Right atrium auricular region (tissue), 2 donors: ENCODE results near the gene CLDN3. TPM values are rescaled to one million over a fixed set of nuclear protein-coding genes. Genes with fewer than 3 reads are reported as not detected.

Source experiments
- DNase-seq: peaks from one replicate; pipeline ENCODE4 v3.0.0-alpha.2; 2019; ENCODE audit warnings: low spot score
- H3K27ac ChIP-seq, 2 donors: fragments of 200-600 bp; sonication (generic); 1 replicate in 1 of 2; 2 replicates in 1 of 2; pipeline ENCODE4 v1.5.1; 2016 to 2019
- H3K27me3 ChIP-seq, 2 donors: fragments of 200-600 bp; sonication (generic); one replicate each; pipeline versions ENCODE4 v1.5.1 to v1.6.0; 2017 to 2019
- H3K36me3 ChIP-seq: fragments of 200-600 bp; sonication (generic); one replicate; pipeline ENCODE4 v1.5.1; 2016
- H3K4me1 ChIP-seq, 2 donors: fragments of 200-600 bp; sonication (generic); one replicate each; pipeline versions ENCODE4 v1.5.1 to v1.6.0; 2017 to 2019
- H3K4me3 ChIP-seq, 2 donors: fragments of 200-600 bp; sonication (generic); 1 replicate in 1 of 2; 2 replicates in 1 of 2; pipeline ENCODE4 v1.5.1; 2017 to 2019; ENCODE audit warnings: mild to moderate bottlenecking in 1 of 2, moderate library complexity in 1 of 2
- H3K9me3 ChIP-seq, 2 donors: fragments of 200-600 bp; sonication (generic); one replicate each; pipeline ENCODE4 v1.5.1; 2019
- CTCF ChIP-seq, 2 donors: fragments of 200-600 bp; sonication (generic); IDR thresholded peaks; one replicate each; pipeline ENCODE4 v1.5.1; 2019; ENCODE audit warnings: antibody characterized with exemption in 2 of 2
- total RNA-seq, 2 donors: library from RNA; depleted of rRNA; stranded (reverse); fragments of >200 nt; gene quantifications; one replicate each; pipeline ENCODE4 v1.1.0, GENCODE V29; 2016

Gene CLDN3
- total RNA-seq, 2 donors from 2014 or later = not detected

GRCh38 chr7:73773700-73774517 is 3.8 kb upstream of the CLDN3 start:
- Histone ChIP-seq H3K27me3 (peaks cover 0 to 5% of the 10 kb centered on the region in 2 donors), H3K4me1 (peaks cover 0 to 18% of the 10 kb centered on the region in 2 donors), H3K36me3 (no peaks in the 10 kb centered on the region), H3K4me3 (no peak overlapping the region), H3K27ac (no peak overlapping the region), H3K9me3 (no peaks in the 10 kb centered on the region)
- DNase-seq = no peak
- TF ChIP-seq CTCF (IDR thresholded peaks at IDR 0.05) = no peak

GRCh38 chr7:73770860-73771670 is 995 bp upstream of the CLDN3 start:
- TF ChIP-seq CTCF (IDR thresholded peaks at IDR 0.05) = no peak
- H3K27me3 ChIP-seq = peaks cover 0 to 11% of the 10 kb centered on the region in 2 donors
- no peak overlapping the region for H3K4me3 ChIP-seq

GRCh38 chr7:73769481-73770001 is 529 bp downstream of the CLDN3 start:
- Histone ChIP-seq H3K4me1 (peaks cover 0 to 19% of the 10 kb centered on the region in 2 donors), H3K27me3 (peaks cover 0 to 11% of the 10 kb centered on the region in 2 donors), H3K36me3 (no peaks in the 10 kb centered on the region), H3K4me3 (peak overlapping the region in 1 of 2 donors; percentile 25), H3K9me3 (no peaks in the 10 kb centered on the region), H3K27ac (no peak overlapping the region)
- DNase-seq = no peak
- no peak for TF ChIP-seq CTCF (IDR thresholded peaks at IDR 0.05)

More at GRCh38 chr7:73770860-73771670, 995 bp upstream of the CLDN3 start:
- Histone ChIP-seq H3K36me3 (no peaks in the 10 kb centered on the region), H3K9me3 (no peaks in the 10 kb centered on the region), H3K4me1 (peaks cover 0 to 19% of the 10 kb centered on the region in 2 donors), H3K27ac (no peak overlapping the region)
- no peak for DNase-seq

- H3K9me3 ChIP-seq = no peaks in the 10 kb centered on the region
- DNase-seq = no peak
- H3K27me3 ChIP-seq = peaks cover 0 to 11% of the 10 kb centered on the region in 2 donors
- peaks cover 0 to 19% of the 10 kb centered on the region in 2 donors for H3K4me1 ChIP-seq
- no peak overlapping the region for H3K27ac ChIP-seq
- no peak for TF ChIP-seq CTCF (IDR thresholded peaks at IDR 0.05)
- H3K4me3 ChIP-seq = no peak overlapping the region
- no peaks in the 10 kb centered on the region for H3K36me3 ChIP-seq
Measured at GRCh38 chr7:73768641-73769480, 1.2 kb downstream of the CLDN3 start.

- no peak for DNase-seq
- H3K27me3 ChIP-seq = peaks cover 0 to 11% of the 10 kb centered on the region in 2 donors
- no peak for TF ChIP-seq CTCF (IDR thresholded peaks at IDR 0.05)
- no peak overlapping the region for H3K4me3 ChIP-seq
- H3K27ac ChIP-seq = no peak overlapping the region
- no peaks in the 10 kb centered on the region for H3K36me3 ChIP-seq
- no peaks in the 10 kb centered on the region for H3K9me3 ChIP-seq
- H3K4me1 ChIP-seq = peaks cover 0 to 19% of the 10 kb centered on the region in 2 donors
Measured at GRCh38 chr7:73766556-73767229, 3.4 kb downstream of the CLDN3 start.
